Stimulated activated CD4-positive, alpha-beta T cell treated with anti-CD3 and anti-CD28 coated beads, Interleukin-12 subunit alpha, Interleukin-12 subunit beta, amount 100 ng/mL, for 48 hours (primary cell): ENCODE results near the gene LGALS7.

Experiments
- DNase-seq, 3 donors: peaks; one replicate each; pipeline ENCODE4 v3.0.0-alpha.2; 2020; ENCODE audit warnings: low read depth in 2 of 3, low spot score in 1 of 3

The LGALS7 gene

GRCh38 chr19:38740932-38741331 lies 32.4 kb downstream of the LGALS7 start:
- no peak for DNase-seq

GRCh38 chr19:38740257-38740592 lies 33.1 kb downstream of the LGALS7 start:
- no peak for DNase-seq

GRCh38 chr19:38739440-38740256 lies 33.7 kb downstream of the LGALS7 start:
- DNase-seq, result no peak

GRCh38 chr19:38737921-38738737 lies 35.2 kb downstream of the LGALS7 start:
- no peak for DNase-seq

- DNase-seq, result no peak
These were observed 35.9 kb downstream of the LGALS7 start for GRCh38 chr19:38737281-38737865.

- DNase-seq, result peak; percentile 40 to 59 (median 55)
These were observed 36.7 kb downstream of the LGALS7 start for GRCh38 chr19:38736413-38737280.

GRCh38 chr19:38736036-38736412 lies 37.3 kb downstream of the LGALS7 start:
- peak; percentile 30 to 42 (median 36) for DNase-seq

- DNase-seq, result no peak
These were observed 38.0 kb downstream of the LGALS7 start for GRCh38 chr19:38735257-38735686.

GRCh38 chr19:38734426-38735256 lies 38.7 kb downstream of the LGALS7 start:
- no peak for DNase-seq

- no peak for DNase-seq
These were observed 39.2 kb downstream of the LGALS7 start for GRCh38 chr19:38734176-38734425.

- DNase-seq, result no peak
These were observed 39.7 kb downstream of the LGALS7 start for GRCh38 chr19:38733493-38734175.

GRCh38 chr19:38733241-38733492 lies 40.1 kb downstream of the LGALS7 start:
- no peak for DNase-seq

- no peak for DNase-seq
These were observed 41.5 kb downstream of the LGALS7 start for GRCh38 chr19:38731654-38732301.

GRCh38 chr19:38730731-38731589 lies 42.4 kb downstream of the LGALS7 start:
- DNase-seq, result no peak

- DNase-seq, result no peak
These were observed 42.9 kb downstream of the LGALS7 start for GRCh38 chr19:38730470-38730730.

GRCh38 chr19:38729653-38730469 lies 43.5 kb downstream of the LGALS7 start:
- peak; percentile 66 to 76 (median 74) for DNase-seq

- DNase-seq, result no peak
These were observed 44.4 kb downstream of the LGALS7 start for GRCh38 chr19:38728752-38729541.
